GM10266 (cell line): ENCODE data around the gene CABP4.
A peak's percentile ranks its signal among the peaks of the same experiment; 100 is the strongest.
"Not testable (repeated sequence)": the region's sequence is repeated elsewhere in the genome, so short reads cannot be mapped to it uniquely, and the experiment has no call there.

Experiments
- DNase-seq: peaks from one replicate; pipeline ENCODE4 v3.0.0; 2012; ENCODE audit errors: extremely low spot score
- TF ChIP-seq, protein P1 (sequence below): IDR thresholded peaks from 2 replicates; pipeline ENCODE4 v1.5.1; 2012; ENCODE audit warnings: mild to moderate bottlenecking, low read depth; ENCODE audit not compliant: control insufficient read depth, insufficient read depth; ENCODE audit errors: missing control alignments

CABP4 gene

GRCh38 chr11:67420646-67421429 is 34.3 kb upstream of the CABP4 start:
- TF ChIP-seq, protein P1, sequence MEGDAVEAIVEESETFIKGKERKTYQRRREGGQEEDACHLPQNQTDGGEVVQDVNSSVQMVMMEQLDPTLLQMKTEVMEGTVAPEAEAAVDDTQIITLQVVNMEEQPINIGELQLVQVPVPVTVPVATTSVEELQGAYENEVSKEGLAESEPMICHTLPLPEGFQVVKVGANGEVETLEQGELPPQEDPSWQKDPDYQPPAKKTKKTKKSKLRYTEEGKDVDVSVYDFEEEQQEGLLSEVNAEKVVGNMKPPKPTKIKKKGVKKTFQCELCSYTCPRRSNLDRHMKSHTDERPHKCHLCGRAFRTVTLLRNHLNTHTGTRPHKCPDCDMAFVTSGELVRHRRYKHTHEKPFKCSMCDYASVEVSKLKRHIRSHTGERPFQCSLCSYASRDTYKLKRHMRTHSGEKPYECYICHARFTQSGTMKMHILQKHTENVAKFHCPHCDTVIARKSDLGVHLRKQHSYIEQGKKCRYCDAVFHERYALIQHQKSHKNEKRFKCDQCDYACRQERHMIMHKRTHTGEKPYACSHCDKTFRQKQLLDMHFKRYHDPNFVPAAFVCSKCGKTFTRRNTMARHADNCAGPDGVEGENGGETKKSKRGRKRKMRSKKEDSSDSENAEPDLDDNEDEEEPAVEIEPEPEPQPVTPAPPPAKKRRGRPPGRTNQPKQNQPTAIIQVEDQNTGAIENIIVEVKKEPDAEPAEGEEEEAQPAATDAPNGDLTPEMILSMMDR = no peak
- peak; percentile 100 for DNase-seq

DNA sequence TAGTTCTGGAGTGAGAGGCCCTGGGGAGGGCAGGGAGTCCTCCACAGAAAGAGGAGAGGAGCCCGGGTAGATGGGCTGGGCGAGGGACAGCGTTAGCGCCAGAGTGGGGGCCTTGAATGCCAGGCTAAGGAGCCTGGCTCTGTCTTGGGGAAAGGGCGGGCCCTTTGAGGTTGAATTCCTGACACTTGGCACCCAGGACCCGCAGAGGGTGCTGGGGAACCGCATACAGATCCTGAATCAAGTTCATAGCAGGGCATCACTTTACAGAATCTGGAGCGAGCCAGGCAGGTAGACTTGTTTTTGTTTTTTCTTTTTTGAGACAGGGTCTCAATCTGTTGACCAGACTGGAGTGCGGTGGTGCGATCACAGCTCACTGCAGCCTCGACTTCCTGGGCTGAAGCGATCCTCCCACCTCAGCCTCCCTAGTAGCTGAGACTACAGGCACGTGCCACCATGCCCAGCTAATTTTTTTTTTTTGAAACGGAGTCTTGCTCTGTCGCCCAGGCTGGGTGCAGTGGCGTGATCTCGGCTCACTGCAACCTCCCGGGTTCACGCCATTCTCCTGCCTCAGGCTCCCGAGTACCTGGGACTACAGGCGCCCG is 33.6 kb upstream of the CABP4 start:
- TF ChIP-seq, protein P1 = no peak
- no peak for DNase-seq

DNA sequence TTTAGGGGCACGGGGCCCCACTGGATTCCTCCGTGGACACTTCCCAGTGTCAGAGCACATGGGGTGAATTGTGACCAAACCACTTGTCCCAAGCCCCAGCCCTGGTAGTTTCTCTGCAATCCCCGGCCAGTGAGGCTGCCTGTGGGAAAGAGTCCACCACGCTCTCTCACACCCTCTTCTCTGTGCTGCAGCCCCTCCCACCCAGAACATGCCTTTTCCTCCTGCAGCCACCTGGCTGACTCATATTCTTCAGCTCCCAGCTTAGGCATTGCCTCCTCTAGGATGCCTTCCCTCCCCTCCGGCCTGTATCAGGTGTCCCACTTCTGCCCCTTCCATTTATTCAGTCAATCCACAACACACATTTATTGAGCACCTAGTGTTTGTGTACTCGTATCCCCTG is 32.3 kb upstream of the CABP4 start:
- TF ChIP-seq, protein P1 = no peak
- DNase-seq = no peak

- TF ChIP-seq, protein P1 = no peak
- no peak for DNase-seq
Measured at GRCh38 chr11:67423466-67423865, 31.7 kb upstream of the CABP4 start.

GRCh38 chr11:67423891-67424613 is 31.1 kb upstream of the CABP4 start:
- DNase-seq = no peak
- TF ChIP-seq, protein P1 = no peak

- not testable (repeated sequence) for DNase-seq
Measured at GRCh38 chr11:67427364-67427859, 27.7 kb upstream of the CABP4 start.

GRCh38 chr11:67428052-67429001 is 26.8 kb upstream of the CABP4 start, which contains the start of gene RPS6KB2:
RPS6KB2 (plus strand) TSS chr11:67428494; CDS start chr11:67428546, 52 bp downstream.
- DNase-seq = peak; percentile 99
- TF ChIP-seq, protein P1 = no peak
